HK-2 (cell line): ENCODE results near the gene NT5C3A.
"Not testable (repeated sequence)": the region's sequence is repeated elsewhere in the genome, so short reads cannot be mapped to it uniquely, and the experiment has no call there.

Experiments used
- DNase-seq: peaks from one replicate; pipeline ENCODE4 v3.0.0-alpha.2; 2018; ENCODE audit not compliant: unreplicated experiment

Gene NT5C3A

GRCh38 chr7:33041631-33042428 lies 20.7 kb downstream of the NT5C3A start:
- DNase-seq: no peak

GRCh38 chr7:33040803-33041516 lies 21.6 kb downstream of the NT5C3A start:
- DNase-seq: peak; percentile 6

GRCh38 chr7:33039903-33040292 lies 22.7 kb downstream of the NT5C3A start:
- no peak for DNase-seq

- no peak for DNase-seq
Measured at GRCh38 chr7:33039257-33039902, 23.2 kb downstream of the NT5C3A start.

GRCh38 chr7:33038639-33039038 lies 23.9 kb downstream of the NT5C3A start:
- DNase-seq: no peak

- DNase-seq: no peak
Measured at GRCh38 chr7:33035776-33036175, 26.8 kb downstream of the NT5C3A start.

GRCh38 chr7:33024189-33024757 lies 38.3 kb downstream of the NT5C3A start:
- no peak for DNase-seq

- DNase-seq: no peak
Measured at GRCh38 chr7:33012364-33012763, 50.2 kb downstream of the NT5C3A start.

- no peak for DNase-seq
Measured at GRCh38 chr7:33009734-33010133, 52.8 kb downstream of the NT5C3A start.

GRCh38 chr7:33005690-33006089 lies 56.9 kb downstream of the NT5C3A start:
- DNase-seq: not testable (repeated sequence)

GRCh38 chr7:33005193-33005592 lies 57.4 kb downstream of the NT5C3A start:
- DNase-seq: not testable (repeated sequence)

GRCh38 chr7:33004104-33004616 lies 58.4 kb downstream of the NT5C3A start:
- DNase-seq: not testable (repeated sequence)

- DNase-seq: not testable (repeated sequence)
Measured at GRCh38 chr7:33003111-33003510, 59.5 kb downstream of the NT5C3A start.

- DNase-seq: not testable (repeated sequence)
Measured at GRCh38 chr7:32999380-32999779, 63.2 kb downstream of the NT5C3A start.

- not testable (repeated sequence) for DNase-seq
Measured at GRCh38 chr7:32998361-32999171, 64.0 kb downstream of the NT5C3A start.

- not testable (repeated sequence) for DNase-seq
Measured at GRCh38 chr7:32997956-32998355, 64.6 kb downstream of the NT5C3A start.

- DNase-seq: not testable (repeated sequence)
Measured at GRCh38 chr7:32992750-32993149, 69.8 kb downstream of the NT5C3A start.

GRCh38 chr7:32991975-32992700 lies 70.4 kb downstream of the NT5C3A start:
- DNase-seq: not testable (repeated sequence)

GRCh38 chr7:32991068-32991585 lies 71.4 kb downstream of the NT5C3A start:
- DNase-seq: not testable (repeated sequence)

GRCh38 chr7:32988148-32988547 lies 74.4 kb downstream of the NT5C3A start:
- DNase-seq: not testable (repeated sequence)
